Naive thymus-derived CD4-positive, alpha-beta T cell (primary cell): ENCODE results near the gene PRICKLE4. TPM values are rescaled to one million over a fixed set of nuclear protein-coding genes. Genes with fewer than 3 reads are reported as not detected.

Experiments
- ATAC-seq: fragments of 150-1000 bp; cut with Tn5 transposase; 2 replicates; pipeline ENCODE4 v1.10.0; 2021; ENCODE audit warnings: mild to moderate bottlenecking, moderate library complexity
- CTCF ChIA-PET: fragments of 350-600 bp; sonication (Branson Sonifier 250); formaldehyde crosslinking; loops from one replicate; lab custom pipeline; 2021; ENCODE audit warnings: antibody characterized with exemption; lab: Charles Lee
- POLR2A ChIA-PET: fragments of 350-600 bp; sonication (Branson Sonifier 250); formaldehyde crosslinking; loops from one replicate; lab custom pipeline; 2021; ENCODE audit warnings: antibody characterized with exemption, inconsistent platforms; lab: Charles Lee
- DNase-seq, 9 donors: peaks; one replicate each; pipeline versions ENCODE4 v3.0.0 to v3.0.0-alpha.2; 2020 to 2022; ENCODE audit warnings: mixed read lengths in 1 of 9
- H3K27ac ChIP-seq: one replicate; pipeline ENCODE4 v1.7.0; 2013; ENCODE audit warnings: mild to moderate bottlenecking, low read depth, low read length, moderate library complexity
- H3K27me3 ChIP-seq, 2 donors: one replicate each; pipeline ENCODE4 v1.7.0; 2013; ENCODE audit warnings: low read length in 2 of 2, mild to moderate bottlenecking in 2 of 2, moderate library complexity in 2 of 2; ENCODE audit not compliant: control insufficient read depth in 2 of 2, insufficient read depth in 2 of 2
- H3K36me3 ChIP-seq, 3 experiments: 1 replicate in 2 of 3; 2 replicates in 1 of 3; pipeline ENCODE4 v1.7.0; 2013; ENCODE audit warnings: low read length in 3 of 3, mild to moderate bottlenecking in 3 of 3, moderate library complexity in 1 of 3; ENCODE audit not compliant: insufficient read depth in 3 of 3, control insufficient read depth in 2 of 3
- H3K4me1 ChIP-seq, 2 donors: one replicate each; pipeline ENCODE4 v1.7.0; 2013; ENCODE audit warnings: low read length in 2 of 2, mild to moderate bottlenecking in 2 of 2, moderate library complexity in 1 of 2; ENCODE audit not compliant: control insufficient read depth in 2 of 2, insufficient read depth in 2 of 2
- H3K4me3 ChIP-seq: 2 replicates; pipeline ENCODE4 v1.7.0; 2013; ENCODE audit warnings: mild to moderate bottlenecking, low read length
- H3K9me3 ChIP-seq, 3 experiments: 1 replicate in 2 of 3; 2 replicates in 1 of 3; pipeline ENCODE4 v1.7.0; 2013; ENCODE audit warnings: low read length in 3 of 3; ENCODE audit not compliant: control insufficient read depth in 2 of 3
- H3K27ac Mint-ChIP-seq, 9 donors: one replicate each; pipeline ENCODE4 v1.8.0; 2020 to 2022; ENCODE audit warnings: mixed read lengths in 9 of 9, mild to moderate bottlenecking in 8 of 9, moderate library complexity in 5 of 9, inconsistent platforms in 2 of 9
- H3K27me3 Mint-ChIP-seq, 5 donors: one replicate each; pipeline ENCODE4 v1.8.0; 2021 to 2022; ENCODE audit warnings: mixed read lengths in 5 of 5, mild to moderate bottlenecking in 1 of 5
- H3K36me3 Mint-ChIP-seq, 5 donors: one replicate each; pipeline ENCODE4 v1.8.0; 2020 to 2022; ENCODE audit warnings: mixed read lengths in 5 of 5, mild to moderate bottlenecking in 3 of 5, inconsistent platforms in 1 of 5
- H3K4me1 Mint-ChIP-seq, 7 donors: one replicate each; pipeline ENCODE4 v1.8.0; 2020 to 2022; ENCODE audit warnings: mixed read lengths in 7 of 7, mild to moderate bottlenecking in 3 of 7, inconsistent platforms in 1 of 7
- H3K4me3 Mint-ChIP-seq, 10 donors: one replicate each; pipeline ENCODE4 v1.8.0; 2020 to 2022; ENCODE audit warnings: mild to moderate bottlenecking in 10 of 10, mixed read lengths in 10 of 10, moderate library complexity in 6 of 10, inconsistent platforms in 2 of 10
- H3K9me3 Mint-ChIP-seq, 11 donors: one replicate each; pipeline ENCODE4 v1.8.0; 2020 to 2022; ENCODE audit warnings: mixed read lengths in 11 of 11, mild to moderate bottlenecking in 4 of 11, inconsistent platforms in 1 of 11, moderate library complexity in 1 of 11
- intact Hi-C, 2 donors: fragments of 100-400 bp; cut with micrococcal nuclease; formaldehyde crosslinking; loops; one replicate each; pipeline ENCODE4 v1.15.1; 2023
- polyA plus RNA-seq, 2 donors: library from polyadenylated mRNA; unstranded; fragments of 300-500 nt; fragmentation: Illumina TruSeq; gene quantifications; one replicate each; pipeline ENCODE4 v1.2.3, GENCODE V29; 2021
- total RNA-seq, 6 experiments: library from RNA in 5 of 6; stranded (reverse) in 5 of 6; gene quantifications; 1 replicate in 5 of 6; 2 replicates in 1 of 6; pipeline ENCODE4 v1.2.3 and lab custom pipeline; 2021 to 2026

PRICKLE4 gene
- total and polyA plus RNA-seq, 7 experiments from 2014 or later: 0.61 TPM; not detected in 6

DNA sequence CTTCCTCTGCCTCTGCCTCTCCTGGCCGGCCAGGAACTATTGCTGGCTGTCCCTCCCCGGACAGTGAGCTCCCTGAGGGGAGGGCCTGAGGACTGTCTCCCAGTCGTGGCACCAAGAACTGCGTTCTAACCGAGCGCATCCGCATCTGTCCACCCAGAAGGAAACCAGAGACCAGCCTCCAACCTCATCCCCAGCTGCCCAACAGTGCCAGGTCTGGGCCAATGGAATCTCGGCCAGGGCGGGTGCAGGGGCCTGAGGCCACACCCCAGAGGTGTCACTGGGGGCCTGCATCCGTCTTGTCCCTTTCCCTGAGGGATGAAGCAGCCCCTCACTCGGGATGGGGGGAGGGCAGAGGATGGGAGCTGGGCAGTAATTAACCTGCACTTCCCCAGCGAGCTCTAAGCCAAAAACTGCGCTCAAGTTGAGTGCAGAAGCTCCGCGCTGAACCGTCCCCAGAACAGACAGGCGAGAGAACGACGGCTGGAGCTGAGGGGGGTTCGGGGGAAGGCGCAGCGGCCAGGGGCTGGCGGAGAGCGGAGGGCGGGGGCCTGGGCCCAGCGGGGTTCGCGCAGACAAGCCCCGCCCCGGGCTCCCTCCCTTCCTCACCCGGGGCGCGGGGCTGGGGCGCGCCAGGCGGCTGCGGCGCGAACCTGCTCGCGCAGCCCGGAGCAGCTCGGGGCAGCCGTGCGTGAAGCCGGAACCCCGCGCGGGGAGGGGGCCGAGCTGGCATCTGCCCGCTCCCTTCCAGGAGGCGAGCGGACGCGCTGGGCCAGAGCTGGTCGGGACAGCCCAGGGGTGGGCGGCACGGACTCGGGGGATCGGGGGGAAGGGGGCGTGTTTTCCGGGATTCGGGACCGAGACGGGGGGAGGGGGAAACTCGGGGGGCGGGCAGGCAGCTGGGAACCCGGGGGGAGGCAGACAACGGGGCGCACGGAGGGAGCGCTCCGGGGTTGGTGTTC, 46.6 kb upstream of the PRICKLE4 start:
- ATAC-seq: peak; percentile 73
- ChIA-PET POLR2A (interaction anchor here (0.8 to 2.8 kb wide), 6 partner anchors 44 to 830 kb away, joined by 3 to 17 read pairs (median 6); partner anchors contain the start of genes TAF8, TOMM6 and UBR2), CTCF (interaction anchor here (0.6 to 2.3 kb wide), 12 partner anchors 9 to 483 kb away, joined by 3 to 12 read pairs (median 3); partner anchors contain the start of genes MRPS10 and TOMM6)
- peak; percentile 52 to 70 (median 66) for DNase-seq
- intact Hi-C loops: loop anchor here (1.0 to 10.0 kb wide), 14 partner anchors 51 to 1895 kb away; partner anchors contain the start of genes USP49 (in 2 of the 2), BYSL (in 1 of the 2), CUL7 (in 1 of the 2) and DNPH1 (in 1 of the 2)
- Mint-ChIP-seq H3K4me1 (peaks cover 14 to 43% (median 33%) of the 10 kb centered on the region in 7 donors), H3K27me3 (no peaks in the 10 kb centered on the region), H3K27ac (peak overlapping the region in 8 of 9 donors; percentile 1 to 78 (median 70)), H3K9me3 (no peaks in the 10 kb centered on the region), H3K36me3 (no peaks in the 10 kb centered on the region), H3K4me3 (peak overlapping the region; percentile 29 to 89 (median 80))
- Histone ChIP-seq H3K4me3 (peak overlapping the region; percentile 57), H3K9me3 (no peaks in the 10 kb centered on the region), H3K27me3 (no peaks in the 10 kb centered on the region), H3K4me1 (peaks cover 38 to 52% of the 10 kb centered on the region in 2 donors), H3K27ac (peak overlapping the region; percentile 80), H3K36me3 (peaks cover 0 to 4% (median 0%) of the 10 kb centered on the region in 3 experiments)

DNA sequence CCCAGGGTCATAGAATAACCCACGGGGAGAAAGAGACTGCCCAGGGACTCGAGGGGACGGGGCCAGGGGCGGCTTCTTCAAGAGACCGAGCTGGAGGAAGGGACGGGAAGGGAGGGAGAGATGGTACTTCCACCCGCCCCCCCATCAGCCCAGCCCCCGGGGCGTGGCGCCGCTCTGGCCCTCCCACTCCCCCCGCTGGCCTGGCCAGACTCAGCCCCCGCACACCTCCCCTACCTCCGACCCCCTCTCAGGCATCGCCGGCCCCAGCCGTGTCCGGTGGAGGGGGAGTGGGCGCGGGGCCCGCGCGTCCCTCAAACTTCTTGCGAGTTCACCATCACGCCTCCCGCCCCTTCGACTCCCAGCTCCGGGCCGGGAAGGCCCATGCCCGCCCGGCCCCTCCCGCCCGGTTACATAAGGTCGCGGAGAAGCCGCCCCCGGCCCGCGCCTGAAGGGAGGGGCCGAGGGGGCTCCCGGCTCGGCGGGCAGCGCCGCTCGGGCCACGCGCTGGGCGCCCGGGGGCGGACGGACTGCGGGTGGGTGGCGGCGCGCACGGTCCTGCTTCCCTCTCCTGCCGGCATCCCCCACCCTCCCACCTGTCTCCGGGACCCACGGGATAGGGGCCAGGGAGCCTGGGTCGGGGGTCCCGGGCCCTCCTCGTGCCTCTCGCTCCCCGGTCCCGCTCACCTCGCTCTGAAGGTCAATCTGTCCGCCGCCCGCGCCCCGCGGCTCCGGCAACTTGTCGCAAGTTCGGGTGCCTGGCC, 45.7 kb upstream of the PRICKLE4 start:
- Mint-ChIP-seq H3K4me3 (peak overlapping the region; percentile 65 to 89 (median 74)), H3K9me3 (no peaks in the 10 kb centered on the region), H3K27me3 (no peaks in the 10 kb centered on the region), H3K27ac (peak overlapping the region in 4 of 9 donors; percentile 21 to 66 (median 44)), H3K4me1 (peaks cover 14 to 40% (median 33%) of the 10 kb centered on the region in 7 donors), H3K36me3 (no peaks in the 10 kb centered on the region)
- Histone ChIP-seq H3K9me3 (no peaks in the 10 kb centered on the region), H3K36me3 (peaks cover 0 to 4% (median 0%) of the 10 kb centered on the region in 3 experiments), H3K4me1 (peaks cover 38 to 45% of the 10 kb centered on the region in 2 donors), H3K4me3 (peak overlapping the region; percentile 57), H3K27me3 (no peaks in the 10 kb centered on the region), H3K27ac (peak overlapping the region; percentile 80)
- intact Hi-C loops: loop anchor here (1.0 to 10.0 kb wide), 22 partner anchors 28 to 1894 kb away; partner anchors contain the start of genes BYSL (in 2 of the 2), MED20 (in 2 of the 2), MRPS10 (in 2 of the 2) and PRICKLE4 (in 2 of the 2)
- ChIA-PET POLR2A (interaction anchor here (0.6 to 2.8 kb wide), 7 partner anchors 43 to 829 kb away, joined by 3 to 17 read pairs (median 6); partner anchors contain the start of genes TAF8, TOMM6 and UBR2), CTCF (interaction anchor here (0.6 to 2.3 kb wide), 9 partner anchors 8 to 482 kb away, joined by 3 to 12 read pairs (median 3); partner anchors contain the start of genes MRPS10 and TOMM6)
- DNase-seq: peak; percentile 32 to 76 (median 48)
- ATAC-seq: peak; percentile 29

DNA sequence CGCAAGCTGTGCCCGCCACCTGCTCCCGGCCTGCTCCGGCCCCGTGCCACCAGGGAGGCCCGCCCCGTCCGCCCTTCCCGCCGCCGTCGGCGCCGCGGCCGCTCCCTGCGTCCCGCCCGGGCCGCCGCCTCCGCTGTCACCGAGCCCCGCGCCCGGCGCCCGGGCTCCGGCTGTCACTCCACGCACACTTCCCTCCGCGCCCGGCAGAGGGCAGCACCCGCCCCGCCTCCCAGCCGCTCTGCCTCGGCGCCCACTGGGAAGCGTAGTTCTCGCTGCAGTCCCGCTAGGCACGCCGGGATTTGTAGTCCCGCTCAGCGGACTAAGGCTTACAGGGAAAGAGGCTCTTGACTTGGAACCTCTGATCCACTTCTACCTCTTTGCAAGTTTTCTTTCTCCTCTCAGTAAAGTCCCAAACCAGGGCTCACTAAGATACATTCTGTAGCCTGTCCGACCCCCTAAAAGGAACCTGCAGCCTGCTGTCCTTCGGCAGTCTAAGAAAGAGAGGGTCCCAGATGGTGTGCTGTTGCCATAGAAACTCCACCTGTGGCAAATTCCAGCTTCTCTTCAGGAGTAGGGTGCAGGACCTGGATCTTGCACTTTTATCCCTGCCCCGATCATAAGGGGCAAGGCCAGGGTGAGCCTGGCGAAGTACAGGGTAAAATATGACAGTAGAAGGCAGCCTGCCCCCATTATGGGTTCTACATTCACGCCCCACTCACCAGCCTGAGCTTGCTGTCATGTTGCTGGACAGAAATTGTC, 45.0 kb upstream of the PRICKLE4 start, which contains the start of gene TFEB:
TSS of gene TFEB (minus strand) at position 182 of the 759 bp plus-strand sequence. CDS start 44,395 bp downstream, outside the sequence.
- peaks cover 0 to 4% (median 0%) of the 10 kb centered on the region in 3 experiments for H3K36me3 ChIP-seq
- ChIA-PET CTCF (interaction anchor here (0.6 to 2.3 kb wide), 3 partner anchors 16 to 52 kb away, joined by 3 to 12 read pairs (median 3); partner anchors contain the start of gene TOMM6), POLR2A (interaction anchor here (0.6 to 2.2 kb wide), 4 partner anchors 49 to 1648 kb away, joined by 3 to 7 read pairs (median 4); no protein-coding TSS in a partner anchor)
- peak within 1 kb of the TSS; percentile 80 for H3K27ac ChIP-seq
- H3K4me1 Mint-ChIP-seq: peaks cover 14 to 33% (median 25%) of the 10 kb centered on the region in 7 donors
- H3K4me3 Mint-ChIP-seq: peak within 1 kb of the TSS; percentile 66 to 89 (median 80)
- peaks cover 33 to 38% of the 10 kb centered on the region in 2 donors for H3K4me1 ChIP-seq
- no peaks in the 10 kb centered on the region for H3K9me3 ChIP-seq
- H3K27me3 ChIP-seq: no peaks in the 10 kb centered on the region
- H3K9me3 Mint-ChIP-seq: no peaks in the 10 kb centered on the region
- H3K36me3 Mint-ChIP-seq: no peaks in the 10 kb centered on the region
- peak within 1 kb of the TSS in 8 of 9 donors; percentile 34 to 84 (median 62) for H3K27ac Mint-ChIP-seq
- DNase-seq (peak; percentile 88 to 98 (median 93)), ATAC-seq (peak; percentile 87)
- intact Hi-C loops: loop anchor here (1.0 to 10.0 kb wide), 19 partner anchors 28 to 1893 kb away; partner anchors contain the start of genes BYSL (in 2 of the 2), MED20 (in 2 of the 2), MRPS10 (in 2 of the 2) and PRICKLE4 (in 2 of the 2)
- H3K27me3 Mint-ChIP-seq: no peaks in the 10 kb centered on the region
- peak within 1 kb of the TSS; percentile 57 for H3K4me3 ChIP-seq

DNA sequence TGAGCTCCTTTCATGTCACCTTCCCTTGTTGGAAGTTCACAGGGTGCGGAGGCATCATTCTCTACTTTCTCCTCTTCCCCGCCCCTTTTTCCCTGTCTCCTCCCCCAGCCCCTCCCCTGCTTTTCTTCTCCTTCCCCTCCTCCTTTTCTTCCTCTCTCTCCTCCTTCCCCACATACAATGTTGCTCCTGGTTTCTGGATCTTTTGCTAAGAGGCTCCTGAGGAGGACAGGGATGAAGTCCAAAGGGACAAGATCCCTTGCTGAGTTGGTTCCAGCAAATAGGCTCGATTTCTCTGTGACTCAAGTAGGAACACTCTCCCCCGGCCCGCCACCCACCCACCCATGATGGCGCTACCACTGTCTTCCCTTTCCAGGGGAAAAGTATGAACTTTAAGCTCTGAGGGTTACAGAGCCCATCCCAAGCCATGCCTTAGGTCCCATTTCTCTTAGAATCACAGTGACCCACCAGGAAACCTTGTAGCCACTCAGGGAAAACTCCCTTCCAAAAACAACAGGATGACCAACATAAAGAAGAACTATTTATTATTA, 44.3 kb upstream of the PRICKLE4 start:
- no peaks in the 10 kb centered on the region for H3K9me3 ChIP-seq
- Mint-ChIP-seq H3K4me1 (peaks cover 10 to 27% (median 21%) of the 10 kb centered on the region in 7 donors), H3K36me3 (no peaks in the 10 kb centered on the region), H3K27ac (peak overlapping the region in 1 of 9 donors; percentile 34), H3K4me3 (peak overlapping the region in 5 of 10 donors; percentile 23 to 85 (median 41)), H3K27me3 (no peaks in the 10 kb centered on the region), H3K9me3 (no peaks in the 10 kb centered on the region)
- no peak overlapping the region for H3K27ac ChIP-seq
- POLR2A ChIA-PET: interaction anchor here (0.6 kb wide), 2 partner anchors 831 to 1647 kb away, joined by 3 to 4 read pairs; no protein-coding TSS in a partner anchor
- no peaks in the 10 kb centered on the region for H3K27me3 ChIP-seq
- DNase-seq: no peak
- no peak for ATAC-seq
- CTCF ChIA-PET: interaction anchor here (1.0 to 2.3 kb wide), 2 partner anchors 17 to 51 kb away, joined by 3 to 12 read pairs; partner anchors contain the start of gene TOMM6
- peaks cover 28 to 31% of the 10 kb centered on the region in 2 donors for H3K4me1 ChIP-seq
- intact Hi-C loops: loop anchor here in 1 of 2 donors (10.0 kb wide), 2 partner anchors 1319 to 1489 kb away; partner anchors contain the start of genes CUL7, DNPH1, KLC4 and MRPL2
- H3K36me3 ChIP-seq: peaks cover 0 to 4% (median 0%) of the 10 kb centered on the region in 3 experiments
- H3K4me3 ChIP-seq: no peak overlapping the region
